Transverse colon (tissue), 4 donors: Measurements from ENCODE around the gene IPO4.
A peak's percentile ranks its signal among the peaks of the same experiment; 100 is the strongest.

Experiments
- CTCF ChIP-seq, 5 experiments: fragments of 200-600 bp in 3 of 5; fragments of 450-650 bp in 2 of 5; sonication (generic) in 3 of 5; IDR thresholded peaks; 1 replicate in 2 of 5; 2 replicates in 3 of 5; pipeline ENCODE4 v1.5.1; 2016 to 2017; ENCODE audit warnings: antibody characterized with exemption in 5 of 5, inconsistent platforms in 3 of 5, mild to moderate bottlenecking in 2 of 5, moderate library complexity in 1 of 5
- EP300 ChIP-seq: sonication (generic); formaldehyde crosslinking; IDR thresholded peaks from one replicate; pipeline ENCODE4 v1.6.1; 2017; ENCODE audit warnings: antibody characterized with exemption, low read depth
- POLR2A ChIP-seq: fragments of 450-650 bp; IDR thresholded peaks from one replicate; pipeline ENCODE4 v1.6.1; 2016; ENCODE audit warnings: antibody characterized with exemption, mild to moderate bottlenecking, moderate library complexity
- POLR2AphosphoS5 ChIP-seq, 3 donors: sonication (generic); formaldehyde crosslinking; IDR thresholded peaks; one replicate each; pipeline ENCODE4 v1.6.1; 2016; ENCODE audit warnings: antibody characterized with exemption in 3 of 3

DNA sequence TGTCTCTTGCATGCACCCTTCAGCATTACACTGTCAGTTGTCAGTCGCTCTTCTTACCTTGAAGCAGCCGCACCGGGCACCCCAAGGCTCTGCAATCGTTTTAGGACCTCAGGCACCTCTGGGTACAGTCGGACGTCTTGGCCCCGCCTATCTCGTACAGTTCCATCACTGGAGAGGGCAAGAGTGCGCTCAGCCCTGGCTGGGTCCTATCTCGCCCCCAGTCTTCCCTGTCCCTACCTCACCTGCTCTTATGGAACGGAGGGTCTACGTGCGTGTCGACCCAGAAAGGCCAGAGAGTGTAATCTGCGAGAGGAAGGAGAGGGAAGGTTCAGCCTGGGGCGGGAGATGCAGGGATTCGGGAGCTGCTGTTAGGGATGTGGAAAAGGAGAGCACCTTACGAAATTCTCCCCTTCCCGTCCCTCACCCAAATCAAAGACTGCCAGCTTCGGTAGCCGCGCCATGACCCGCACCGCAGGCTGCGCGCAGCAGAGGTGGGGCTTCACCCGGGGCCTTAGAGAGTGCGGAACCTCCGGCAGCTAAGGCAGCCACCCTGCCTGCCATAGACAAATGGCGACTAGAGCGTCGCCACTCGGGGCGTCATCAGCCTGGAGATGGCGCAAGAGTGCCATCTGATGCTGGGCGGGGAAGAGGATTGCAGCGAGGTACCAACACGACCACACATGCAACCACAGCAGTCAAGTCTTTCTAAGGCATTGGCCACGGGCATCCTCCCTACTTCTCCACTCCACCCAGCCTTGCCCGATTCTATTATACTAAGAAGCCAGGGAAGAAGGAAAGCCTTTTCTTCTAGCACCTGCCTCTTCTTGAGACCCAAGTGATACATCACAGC lies 27.1 kb upstream of the IPO4 start, which contains the start of gene MDP1:
- TF ChIP-seq CTCF (IDR thresholded peaks at IDR 0.05): peak; percentile 38 to 57 (median 42)
- TF ChIP-seq POLR2A: peak; percentile 93
- TF ChIP-seq EP300: no peak
- peak; percentile 87 to 94 (median 91) for TF ChIP-seq POLR2AphosphoS5 (IDR thresholded peaks at IDR 0.05)
